ENCODE measurements around the gene CHST2.

GRCh38 chr3:143138953-143139352 lies 19.4 kb downstream of the CHST2 start:
- TF ChIP-seq CTCF (optimal IDR thresholded peaks at IDR 0.05 in 1 of 3, IDR thresholded peaks at IDR 0.05 in 1 of 3, conservative IDR thresholded peaks at IDR 0.05 in 1 of 3; ENCODE audit: extremely low read depth in 1 of 3, insufficient read depth in 2 of 3, low read length in 3 of 3) (no peak), EZH2 (IDR thresholded peaks at IDR 0.05; ENCODE audit: low read length) (no peak)
